GM18867 (cell line): ENCODE measurements around the gene PNMA8C.
"Not testable (repeated sequence)": the region's sequence is repeated elsewhere in the genome, so short reads cannot be mapped to it uniquely, and the experiment has no call there.

Experiments used
- ATAC-seq: cut with Tn5 transposase; IDR thresholded peaks from one replicate; pipeline ENCODE4 v1.9.1; 2021; ENCODE audit warnings: mild to moderate bottlenecking, moderate library complexity; ENCODE audit not compliant: unreplicated experiment

The PNMA8C gene

DNA sequence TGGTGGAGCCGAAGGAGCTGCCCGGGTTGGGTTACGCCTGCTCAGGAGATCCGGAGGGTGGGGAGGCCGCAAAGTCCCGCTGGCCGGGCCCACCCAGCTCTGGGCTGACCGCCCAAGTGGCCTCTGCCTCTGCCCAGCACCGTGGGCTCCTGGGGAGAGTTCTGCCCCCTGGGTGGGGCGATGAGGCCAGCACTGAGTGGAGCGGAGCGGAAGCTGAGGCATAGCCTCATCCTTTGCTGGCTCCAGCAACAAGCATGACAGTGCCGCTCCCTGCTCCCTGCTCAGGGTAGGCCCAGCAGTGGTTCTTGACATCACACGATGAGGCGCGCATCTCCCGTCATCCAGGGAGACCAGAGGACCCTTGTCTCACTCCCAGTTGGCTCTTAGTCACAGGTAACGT is 37.9 kb downstream of the PNMA8C start:
- ATAC-seq: no peak

DNA sequence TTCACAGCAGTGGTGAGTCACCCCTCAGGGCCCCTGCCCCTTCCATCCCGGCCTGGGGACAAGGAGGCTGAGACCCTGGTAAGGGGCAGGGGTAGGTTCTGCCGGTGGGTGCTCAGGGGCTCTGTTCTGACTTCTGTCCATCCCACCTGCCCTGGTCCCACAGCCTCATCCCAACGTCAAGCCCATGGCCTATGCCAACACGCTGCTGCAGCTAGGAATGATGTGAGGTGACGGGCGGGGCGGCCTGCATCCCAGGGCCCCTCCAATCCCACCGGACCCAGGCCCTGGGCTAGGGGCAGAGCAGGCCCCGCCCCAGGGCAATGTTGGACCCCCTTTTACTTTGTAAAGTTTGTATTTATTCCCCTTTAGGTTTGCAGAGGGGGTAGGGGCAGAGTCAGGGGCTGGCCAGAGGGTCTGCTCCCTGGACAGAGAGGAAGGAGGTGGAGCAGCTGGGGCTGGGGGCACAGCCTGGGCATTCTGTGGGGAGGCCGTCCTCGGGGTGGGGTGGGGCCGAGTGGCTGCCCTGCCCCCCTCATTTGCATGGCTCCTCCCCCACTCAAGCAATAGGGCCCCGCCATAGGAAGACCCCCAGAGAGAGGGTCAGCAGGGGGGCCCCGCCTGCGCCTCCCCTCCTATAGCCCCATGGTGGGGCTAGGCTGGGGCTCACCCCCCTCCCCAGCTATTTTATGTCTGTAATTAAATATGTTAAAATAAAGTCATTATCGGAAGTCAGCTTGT is 38.4 kb downstream of the PNMA8C start:
- ATAC-seq: no peak

DNA sequence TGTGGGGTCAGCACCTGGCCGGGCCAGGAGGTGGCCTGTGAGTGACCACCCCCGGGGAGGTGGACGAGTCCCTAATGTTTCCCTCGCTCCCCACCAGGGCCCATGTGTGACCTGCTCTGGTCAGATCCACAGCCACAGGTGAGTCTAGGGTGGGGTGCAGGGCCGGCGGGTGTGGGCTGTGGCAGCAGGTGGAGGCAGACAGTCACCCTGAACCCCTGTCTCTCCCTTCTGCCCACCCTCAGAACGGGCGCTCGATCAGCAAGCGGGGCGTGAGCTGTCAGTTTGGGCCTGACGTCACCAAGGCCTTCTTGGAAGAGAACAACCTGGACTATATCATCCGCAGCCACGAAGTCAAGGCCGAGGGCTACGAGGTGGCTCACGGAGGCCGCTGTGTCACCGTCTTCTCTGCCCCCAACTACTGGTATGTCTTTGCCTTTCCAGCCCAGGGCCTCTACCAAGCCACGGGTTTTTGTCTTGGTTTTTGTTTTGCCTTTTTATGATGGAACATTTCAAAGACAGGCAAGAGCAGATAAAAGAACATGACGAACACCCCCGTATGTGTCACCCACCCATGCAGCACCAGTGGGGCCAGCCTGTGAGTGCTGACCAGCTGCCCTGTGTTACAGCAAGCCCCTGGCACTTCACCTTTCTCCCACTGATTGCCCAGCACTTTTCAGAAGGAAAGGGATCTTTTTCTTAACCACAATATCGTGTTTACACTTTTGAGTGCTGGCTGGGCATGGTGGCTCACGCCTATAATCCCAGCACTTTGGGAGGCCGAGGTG is 40.2 kb downstream of the PNMA8C start:
- no peak for ATAC-seq

DNA sequence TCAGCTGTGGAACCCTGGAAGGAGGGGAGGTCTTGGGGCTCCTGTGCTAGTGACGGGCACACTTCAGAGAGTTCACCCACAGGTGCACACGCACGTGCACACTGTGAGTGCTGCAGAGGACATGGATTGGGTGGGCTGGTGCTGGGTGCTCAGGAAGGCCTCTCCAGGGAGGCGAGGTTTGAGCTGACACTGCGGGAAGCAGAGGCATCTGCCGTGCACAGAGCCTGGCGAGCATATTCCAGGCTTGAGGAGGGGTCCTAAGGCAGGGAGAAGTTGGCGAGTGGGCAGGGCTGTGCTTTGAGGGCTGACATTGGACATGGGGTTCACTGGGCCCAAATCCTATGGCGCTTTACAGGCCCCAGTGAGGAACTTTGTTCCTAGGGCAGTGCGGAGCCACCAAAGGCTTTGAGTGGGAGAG is 41.0 kb downstream of the PNMA8C start:
- ATAC-seq: no peak

DNA sequence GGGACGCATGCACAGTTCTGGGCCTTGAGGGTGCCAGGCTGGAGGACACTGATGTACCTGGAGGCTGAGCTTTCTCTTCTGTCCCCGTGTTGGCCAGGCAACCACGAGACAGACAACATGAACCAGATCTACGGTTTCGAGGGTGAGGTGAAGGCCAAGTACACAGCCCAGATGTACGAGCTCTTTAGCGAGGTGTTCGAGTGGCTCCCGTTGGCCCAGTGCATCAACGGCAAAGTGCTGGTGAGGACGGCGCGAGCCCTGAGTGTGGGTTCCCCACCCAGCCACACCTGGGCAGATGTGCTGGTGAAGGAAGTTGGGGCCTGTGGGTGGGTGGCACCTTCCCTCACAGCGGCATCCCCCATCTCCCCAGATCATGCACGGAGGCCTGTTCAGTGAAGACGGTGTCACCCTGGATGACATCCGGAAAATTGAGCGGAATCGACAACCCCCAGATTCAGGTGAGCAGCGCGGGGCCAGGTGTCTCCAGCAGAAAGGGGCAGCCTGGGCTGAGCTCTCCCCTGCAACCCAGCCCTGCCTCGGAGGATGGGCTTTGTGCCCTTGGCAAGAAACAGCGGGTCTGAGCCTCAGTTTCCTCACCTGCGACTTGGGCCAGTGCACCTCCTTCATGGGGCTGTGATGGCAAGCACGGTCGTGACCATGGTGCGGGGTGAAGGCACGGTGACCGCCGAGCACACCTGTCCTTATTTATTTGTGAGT is 41.6 kb downstream of the PNMA8C start:
- no peak for ATAC-seq

DNA sequence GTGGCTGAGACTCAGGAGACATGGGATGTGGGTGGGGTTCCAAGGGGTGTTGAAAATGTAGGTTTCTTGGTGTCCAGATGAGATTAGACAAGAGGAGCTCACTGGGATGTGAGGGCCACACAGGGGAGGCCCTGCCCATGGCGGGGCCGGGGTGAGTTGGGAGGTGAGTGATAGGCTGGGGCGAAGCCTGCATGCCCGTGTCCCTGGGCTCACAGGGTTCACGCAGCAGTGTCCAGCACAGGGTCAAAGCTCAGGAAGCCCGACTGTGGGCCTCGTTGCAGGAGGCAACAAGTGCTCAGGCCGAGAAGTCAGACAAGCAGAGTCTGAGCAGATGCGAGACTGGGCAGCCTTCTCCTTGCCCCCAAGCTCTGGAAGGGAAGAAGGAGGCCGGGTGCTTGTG is 42.6 kb downstream of the PNMA8C start:
- no peak for ATAC-seq

DNA sequence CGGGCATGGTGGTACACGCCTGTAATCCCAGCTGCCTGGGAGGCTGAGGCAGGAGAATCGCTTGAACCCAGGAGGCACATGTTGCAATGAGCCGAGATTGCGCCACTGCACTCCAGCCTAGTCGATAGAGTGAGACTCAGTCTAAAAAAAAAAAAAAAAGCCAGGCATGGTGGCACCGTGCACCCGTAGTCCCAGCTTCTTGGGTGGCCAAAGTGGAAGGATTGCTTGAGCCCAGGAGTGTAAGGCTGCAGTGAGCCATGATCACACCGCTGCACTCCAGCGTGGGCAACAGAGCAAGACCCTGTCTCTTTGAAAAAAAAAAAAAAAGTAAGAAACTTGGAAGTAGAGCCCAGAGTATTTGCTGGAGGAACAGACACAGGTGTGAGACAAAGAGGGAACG is 43.1 kb downstream of the PNMA8C start:
- ATAC-seq: no peak

DNA sequence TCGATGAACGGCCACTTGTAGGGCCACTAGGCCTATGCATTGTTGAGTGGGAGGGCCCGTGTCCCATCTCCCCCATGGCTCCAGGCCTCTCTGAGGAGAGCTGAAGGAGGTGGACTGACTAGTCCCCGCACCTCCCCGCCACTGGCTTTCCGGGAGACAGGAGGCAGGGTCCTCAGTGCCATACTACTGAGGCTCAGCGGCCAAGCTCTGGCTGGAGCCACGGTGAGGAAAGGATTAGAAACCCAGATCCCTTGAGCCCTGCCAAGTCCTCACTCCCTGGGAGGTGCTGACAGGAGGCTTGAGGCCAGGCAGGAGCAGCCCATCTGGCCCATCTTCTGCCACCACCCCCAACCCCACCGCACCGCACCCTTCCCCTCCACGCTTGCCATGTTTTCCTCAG is 44.3 kb downstream of the PNMA8C start:
- no peak for ATAC-seq

DNA sequence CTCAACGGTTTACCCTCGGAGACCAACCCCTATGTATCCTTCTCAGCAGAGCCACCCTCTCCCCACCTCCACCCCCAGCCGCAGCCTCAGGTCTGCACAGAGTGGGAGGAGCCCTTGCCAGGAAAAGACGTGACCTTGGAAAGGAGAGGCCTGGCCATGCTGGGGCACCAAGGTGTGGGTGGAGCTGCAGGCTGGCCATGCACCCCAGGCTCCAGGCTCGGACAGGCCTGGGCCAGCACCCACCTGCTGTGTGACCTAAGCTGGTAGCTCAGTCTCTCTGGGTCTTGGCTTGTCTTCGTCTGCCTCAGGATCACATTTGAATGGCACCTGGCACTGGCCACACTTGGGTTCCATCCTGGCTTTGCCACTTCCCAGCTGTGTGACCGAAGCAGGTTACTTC is 44.9 kb downstream of the PNMA8C start:
- no peak for ATAC-seq

DNA sequence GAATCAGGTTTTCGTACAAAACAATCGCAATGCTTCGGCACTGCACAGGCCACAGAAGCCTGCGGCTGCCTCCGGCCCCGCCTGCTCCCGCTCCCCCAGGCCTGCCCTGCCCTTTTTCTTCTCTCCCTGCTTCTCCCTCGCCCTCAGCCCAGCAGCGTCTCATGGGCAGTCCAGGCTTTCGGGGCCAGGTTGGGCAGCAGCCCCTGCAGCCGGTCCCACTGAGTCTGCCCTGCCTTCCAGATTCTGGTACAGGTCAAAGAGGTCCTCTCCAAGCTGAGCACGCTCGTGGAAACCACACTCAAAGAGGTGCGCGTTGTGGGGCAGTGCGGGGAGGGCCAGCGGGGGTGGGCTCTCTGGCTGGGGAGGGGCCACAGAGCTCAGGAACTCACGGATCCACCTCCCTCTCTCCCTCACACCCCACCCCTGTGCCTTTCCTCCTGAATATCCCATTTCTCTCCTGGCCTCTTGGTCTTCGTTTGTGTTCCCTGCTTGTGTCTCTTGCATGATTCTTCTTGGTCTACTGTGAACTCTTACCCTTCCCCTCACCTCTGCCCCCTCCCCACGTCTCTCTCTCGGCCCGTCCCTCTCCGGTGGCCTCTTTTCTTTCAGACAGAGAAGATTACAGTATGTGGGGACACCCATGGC is 45.4 kb downstream of the PNMA8C start:
- no peak for ATAC-seq

DNA sequence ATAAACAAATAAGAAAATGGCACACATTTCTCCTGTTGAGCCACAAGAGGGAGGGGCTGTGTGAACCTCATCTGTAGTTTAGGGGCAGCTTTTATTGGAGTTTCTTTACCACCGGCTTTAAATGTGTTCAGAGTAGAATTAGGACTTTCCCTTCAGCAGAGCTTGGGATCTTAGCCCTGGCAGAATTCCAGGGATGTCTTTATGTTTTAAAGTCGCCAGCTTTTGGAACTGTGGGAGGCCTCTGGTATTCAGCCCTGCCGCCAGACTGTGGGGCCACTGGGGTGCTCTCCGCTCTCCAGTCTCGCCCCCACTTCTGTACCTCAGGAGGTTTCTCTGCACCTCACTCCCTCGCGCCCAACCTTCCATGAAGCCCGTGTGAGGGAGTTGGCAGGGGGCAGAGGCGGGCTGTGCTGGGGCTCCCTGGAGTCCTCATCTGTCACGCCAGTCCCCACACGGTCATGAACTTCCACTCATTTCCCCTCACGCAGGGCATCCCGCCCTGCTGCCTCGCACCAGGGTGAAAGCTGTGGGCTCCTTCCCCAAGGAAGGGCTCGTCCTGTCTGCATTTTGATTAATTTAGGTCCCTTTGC is 46.9 kb downstream of the PNMA8C start:
- no peak for ATAC-seq

DNA sequence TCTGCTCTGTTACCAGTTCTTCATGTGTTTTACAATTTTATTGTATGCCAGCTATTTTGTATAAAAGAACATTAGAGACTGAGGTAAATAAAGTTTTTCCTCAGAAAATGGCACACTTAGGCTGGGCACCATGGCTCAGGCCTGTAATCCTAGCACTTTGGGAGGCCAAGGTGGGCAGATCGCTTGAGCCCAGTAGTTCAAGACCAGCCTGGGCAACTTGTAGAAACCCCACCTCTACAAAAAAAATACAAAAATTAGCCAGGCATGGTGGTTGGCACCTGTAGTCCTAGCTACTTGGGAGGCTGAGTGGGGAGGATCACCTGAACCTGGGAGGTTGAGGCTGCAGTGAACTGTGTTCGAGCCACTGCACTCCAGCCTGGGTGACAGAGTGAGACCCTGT is 47.4 kb downstream of the PNMA8C start:
- no peak for ATAC-seq

DNA sequence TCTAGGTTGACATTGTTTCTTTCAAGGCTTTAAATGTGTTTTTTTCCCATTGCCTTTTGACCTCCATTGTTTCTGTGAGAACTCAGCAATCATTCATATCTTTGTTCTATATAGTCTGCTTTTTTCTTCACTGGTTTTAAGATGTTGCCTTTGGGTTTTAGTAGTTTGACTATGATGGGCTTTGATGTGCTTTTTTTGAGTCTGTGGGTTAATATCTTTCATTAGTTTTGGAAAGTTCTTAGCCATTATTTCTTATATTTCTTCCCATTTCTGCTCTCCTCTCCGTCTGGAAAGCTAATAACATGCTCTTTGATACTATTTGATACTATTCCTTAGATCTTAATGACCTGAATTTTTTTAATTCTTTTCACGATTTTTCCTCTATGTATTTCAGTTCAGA is 48.0 kb downstream of the PNMA8C start:
- ATAC-seq: no peak

DNA sequence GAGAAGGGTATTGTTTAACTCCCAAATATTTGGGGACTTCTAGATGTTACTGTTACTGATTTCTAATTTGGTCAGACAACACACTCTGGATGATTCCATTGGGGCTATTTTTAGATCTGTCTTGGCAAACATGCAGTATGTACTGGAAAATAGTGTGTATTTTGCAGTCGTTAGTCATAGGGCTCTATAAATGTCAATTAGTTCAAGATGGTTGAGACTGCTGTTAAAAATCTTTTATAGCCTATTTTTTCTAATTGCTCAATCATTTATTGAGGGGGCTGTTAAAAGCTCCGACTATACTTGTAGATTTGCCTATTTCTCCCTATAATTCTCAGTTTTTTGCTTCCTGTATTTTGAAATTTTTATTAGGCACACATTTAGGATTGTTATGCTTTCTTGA is 50.5 kb downstream of the PNMA8C start:
- ATAC-seq: no peak

DNA sequence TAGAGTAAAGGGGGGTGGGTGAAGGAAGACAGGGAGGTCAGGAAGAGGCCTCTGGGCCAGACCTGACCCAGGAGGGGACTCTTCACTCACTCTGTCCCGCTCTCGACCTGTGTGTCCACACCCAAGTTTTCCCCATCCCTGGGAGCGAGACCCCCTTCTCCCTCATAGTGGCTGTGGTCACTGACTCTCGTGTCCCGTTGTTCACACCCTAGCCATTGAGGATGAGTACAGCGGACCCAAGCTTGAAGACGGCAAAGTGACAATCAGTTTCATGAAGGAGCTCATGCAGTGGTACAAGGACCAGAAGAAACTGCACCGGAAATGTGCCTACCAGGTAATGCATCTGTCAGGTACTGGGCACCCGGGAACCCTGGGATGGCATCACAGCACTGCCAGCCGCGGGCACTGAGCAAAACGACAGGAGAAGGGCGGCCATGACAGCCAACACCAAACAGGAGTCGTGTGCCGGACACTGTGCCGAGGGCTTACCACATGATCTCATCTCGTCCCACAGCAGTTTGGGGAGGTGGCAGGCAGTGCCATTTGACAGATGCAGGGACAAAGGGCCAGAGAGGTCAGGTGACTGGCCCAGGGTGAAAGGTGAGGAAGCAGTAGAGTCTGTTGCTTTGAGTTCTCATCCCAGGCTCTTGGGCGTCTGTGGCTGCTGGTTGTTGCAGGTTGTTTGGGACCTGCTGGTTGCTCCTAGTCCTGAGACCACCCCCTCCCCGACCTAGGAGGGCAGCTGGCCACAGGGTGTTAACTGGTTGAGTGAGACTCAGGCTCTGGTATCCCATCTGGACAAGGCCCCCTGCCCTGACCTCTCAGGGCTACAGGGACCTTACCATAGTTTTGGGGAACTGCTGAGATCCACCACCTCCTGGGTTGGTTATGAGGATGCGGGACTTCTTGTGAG is 52.2 kb downstream of the PNMA8C start:
- ATAC-seq: no peak

DNA sequence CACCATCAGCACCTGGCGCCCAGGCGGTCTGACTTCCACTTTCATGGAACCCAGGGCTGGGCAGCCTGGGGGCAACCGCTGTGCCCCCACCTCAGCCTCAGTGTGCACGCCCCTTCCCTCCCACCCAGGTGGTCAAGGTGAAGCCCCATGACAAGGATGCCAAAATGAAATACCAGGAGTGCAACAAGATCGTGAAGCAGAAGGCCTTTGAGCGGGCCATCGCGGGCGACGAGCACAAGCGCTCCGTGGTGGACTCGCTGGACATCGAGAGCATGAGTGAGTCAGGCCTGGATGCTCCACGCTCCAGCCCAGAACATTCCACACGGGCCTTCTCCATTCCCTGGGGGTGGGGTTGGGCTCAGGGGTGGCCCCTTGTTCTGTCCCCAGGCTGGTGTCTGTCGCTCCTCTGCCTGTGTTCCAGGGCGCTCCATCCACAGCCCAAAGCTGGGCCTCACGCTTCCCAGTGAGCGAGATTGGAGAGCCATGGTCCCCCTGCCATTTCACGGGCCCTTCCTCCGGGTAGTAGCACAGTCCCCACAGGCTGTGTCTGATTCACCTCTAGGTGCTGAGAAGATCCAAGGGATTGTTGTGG is 53.2 kb downstream of the PNMA8C start:
- not testable (repeated sequence) for ATAC-seq
